H7 (cell line): ENCODE data around the gene STXBP1. TPM values are rescaled to one million over a fixed set of nuclear protein-coding genes. Genes with fewer than 3 reads are reported as not detected.

Source experiments
- DNase-seq: peaks from one replicate; pipeline ENCODE4 v3.0.0; 2012
- H3K27me3 ChIP-seq: 2 replicates; pipeline ENCODE4 v1.6.0; 2011; ENCODE audit warnings: mild to moderate bottlenecking, low read length; ENCODE audit not compliant: control insufficient read depth, insufficient read depth
- H3K36me3 ChIP-seq: replicated peaks from 2 replicates; pipeline ENCODE4 v1.5.1; 2011; ENCODE audit warnings: low read length; ENCODE audit not compliant: control insufficient read depth, insufficient read depth
- H3K4me3 ChIP-seq: 2 replicates; pipeline ENCODE4 v1.5.1; 2011; ENCODE audit warnings: low read depth, mild to moderate bottlenecking, control low read depth, low read length, moderate library complexity; ENCODE audit not compliant: insufficient read depth
- total RNA-seq: library from RNA; depleted of rRNA; stranded (reverse); fragments of >200 nt; shearing (Covaris generic); gene quantifications from 2 replicates; pipeline ENCODE4 v1.2.3, GENCODE V29; 2014

The STXBP1 gene
- total RNA-seq, 1 experiment from 2014 or later: 5.9 TPM

- Histone ChIP-seq H3K27me3 (no peaks in the 10 kb centered on the region), H3K36me3 (no peaks in the 10 kb centered on the region), H3K4me3 (no peak overlapping the region)
- no peak for DNase-seq
Measured at GRCh38 chr9:127647451-127647850, 35.4 kb downstream of the STXBP1 start.

DNA sequence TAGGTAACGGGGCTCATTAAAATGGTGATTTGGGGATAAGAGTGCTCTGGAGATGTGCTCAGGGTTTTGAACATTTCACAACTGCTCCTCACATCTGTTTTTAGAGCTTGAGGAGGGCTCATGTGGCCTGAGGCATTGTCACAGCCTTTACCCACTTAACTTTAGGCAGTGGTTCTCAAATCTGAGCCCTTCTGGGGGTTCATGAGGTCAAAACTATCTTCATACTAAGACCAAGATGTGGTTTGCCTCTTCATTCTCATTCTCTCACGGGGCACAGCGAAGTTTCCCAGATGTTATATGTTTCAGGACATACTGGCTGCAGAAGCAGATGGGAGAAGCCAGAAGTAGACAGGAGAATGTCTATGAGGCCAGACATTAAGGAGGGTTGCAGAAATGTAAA lies 38.4 kb downstream of the STXBP1 start:
- H3K36me3 ChIP-seq: no peaks in the 10 kb centered on the region
- H3K4me3 ChIP-seq: no peak overlapping the region
- no peak for DNase-seq
- H3K27me3 ChIP-seq: no peaks in the 10 kb centered on the region

GRCh38 chr9:127651697-127652610 lies 39.9 kb downstream of the STXBP1 start:
- no peak for DNase-seq
- no peaks in the 10 kb centered on the region for H3K27me3 ChIP-seq
- no peaks in the 10 kb centered on the region for H3K36me3 ChIP-seq

GRCh38 chr9:127652733-127653132 lies 40.7 kb downstream of the STXBP1 start:
- DNase-seq: no peak
- Histone ChIP-seq H3K4me3 (no peak overlapping the region), H3K27me3 (no peaks in the 10 kb centered on the region), H3K36me3 (no peaks in the 10 kb centered on the region)

More at GRCh38 chr9:127651697-127652610, 39.9 kb downstream of the STXBP1 start:
- no peak overlapping the region for H3K4me3 ChIP-seq

GRCh38 chr9:127654619-127655018 lies 42.5 kb downstream of the STXBP1 start:
- Histone ChIP-seq H3K27me3 (no peaks in the 10 kb centered on the region), H3K4me3 (no peak overlapping the region), H3K36me3 (no peaks in the 10 kb centered on the region)
- peak; percentile 51 for DNase-seq

DNA sequence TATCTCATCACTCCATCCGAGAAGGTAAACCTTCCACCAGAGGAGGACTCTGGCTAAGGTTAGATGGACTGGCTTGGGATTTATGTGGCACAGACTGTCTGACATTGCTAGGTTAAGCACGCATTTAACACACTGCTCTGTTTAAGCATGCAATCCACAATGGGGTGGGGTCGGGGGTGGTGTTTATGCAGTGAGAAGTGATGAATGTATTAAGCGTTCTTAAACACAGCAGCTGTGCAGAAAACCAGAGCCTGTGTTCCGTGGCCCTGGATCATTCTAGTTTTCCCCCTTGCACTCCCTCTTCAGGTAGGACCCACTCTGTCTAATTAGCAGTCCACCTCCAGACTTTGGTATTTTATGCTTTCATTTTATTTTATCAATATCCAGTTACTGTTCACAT lies 46.4 kb downstream of the STXBP1 start:
- no peak for DNase-seq
- Histone ChIP-seq H3K27me3 (no peaks in the 10 kb centered on the region), H3K4me3 (no peak overlapping the region), H3K36me3 (peaks cover 3% of the 10 kb centered on the region)

DNA sequence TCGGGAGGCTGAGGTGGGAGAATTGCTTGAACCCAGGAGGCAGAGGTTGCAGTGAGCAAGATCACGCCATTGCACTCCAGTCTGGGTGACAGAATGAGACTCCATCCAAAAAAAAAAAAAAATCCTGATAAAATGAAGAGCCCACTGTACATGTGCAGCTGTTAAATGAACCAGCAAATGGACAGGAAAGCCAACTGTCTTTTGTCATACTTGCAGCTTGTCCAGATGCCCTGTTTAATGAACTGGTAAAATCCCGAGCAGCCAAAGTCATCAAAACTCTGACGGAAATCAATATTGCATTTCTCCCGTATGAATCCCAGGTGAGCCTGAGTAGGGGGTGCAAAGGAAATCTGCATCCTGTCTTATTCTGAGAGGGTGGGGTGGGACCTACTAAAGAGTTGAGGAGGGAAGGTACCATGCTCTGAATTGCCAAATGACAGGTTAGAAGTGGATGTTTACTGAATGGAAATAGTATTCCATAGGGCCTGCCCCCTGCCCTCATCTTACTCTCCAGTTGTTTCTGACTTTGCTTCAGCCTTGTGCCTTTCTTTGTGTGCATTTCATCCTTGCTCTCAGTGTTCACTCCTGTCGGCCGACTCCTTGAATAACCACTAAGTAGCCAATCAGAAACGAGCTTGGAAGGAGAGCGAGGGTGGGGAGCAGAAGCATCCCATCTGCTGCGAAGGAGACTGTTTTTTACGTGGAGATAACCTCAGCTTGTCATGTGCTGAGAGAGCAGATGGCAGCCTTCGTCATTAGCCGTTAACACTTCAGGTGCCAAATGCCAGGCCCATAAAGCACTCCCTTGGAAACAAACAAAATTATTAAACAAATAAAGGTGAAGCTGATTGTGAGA lies 49.0 kb downstream of the STXBP1 start:
- Histone ChIP-seq H3K4me3 (no peak overlapping the region), H3K27me3 (no peaks in the 10 kb centered on the region), H3K36me3 (peaks cover 6% of the 10 kb centered on the region)
- DNase-seq: peak; percentile 63

- Histone ChIP-seq H3K36me3 (peaks cover 6% of the 10 kb centered on the region), H3K27me3 (no peaks in the 10 kb centered on the region), H3K4me3 (no peak overlapping the region)
- no peak for DNase-seq
Measured at GRCh38 chr9:127662617-127663016, 50.5 kb downstream of the STXBP1 start.

GRCh38 chr9:127664324-127664677 lies 52.2 kb downstream of the STXBP1 start:
- H3K27me3 ChIP-seq: no peaks in the 10 kb centered on the region
- DNase-seq: no peak
- no peak overlapping the region for H3K4me3 ChIP-seq
- H3K36me3 ChIP-seq: peaks cover 6% of the 10 kb centered on the region

DNA sequence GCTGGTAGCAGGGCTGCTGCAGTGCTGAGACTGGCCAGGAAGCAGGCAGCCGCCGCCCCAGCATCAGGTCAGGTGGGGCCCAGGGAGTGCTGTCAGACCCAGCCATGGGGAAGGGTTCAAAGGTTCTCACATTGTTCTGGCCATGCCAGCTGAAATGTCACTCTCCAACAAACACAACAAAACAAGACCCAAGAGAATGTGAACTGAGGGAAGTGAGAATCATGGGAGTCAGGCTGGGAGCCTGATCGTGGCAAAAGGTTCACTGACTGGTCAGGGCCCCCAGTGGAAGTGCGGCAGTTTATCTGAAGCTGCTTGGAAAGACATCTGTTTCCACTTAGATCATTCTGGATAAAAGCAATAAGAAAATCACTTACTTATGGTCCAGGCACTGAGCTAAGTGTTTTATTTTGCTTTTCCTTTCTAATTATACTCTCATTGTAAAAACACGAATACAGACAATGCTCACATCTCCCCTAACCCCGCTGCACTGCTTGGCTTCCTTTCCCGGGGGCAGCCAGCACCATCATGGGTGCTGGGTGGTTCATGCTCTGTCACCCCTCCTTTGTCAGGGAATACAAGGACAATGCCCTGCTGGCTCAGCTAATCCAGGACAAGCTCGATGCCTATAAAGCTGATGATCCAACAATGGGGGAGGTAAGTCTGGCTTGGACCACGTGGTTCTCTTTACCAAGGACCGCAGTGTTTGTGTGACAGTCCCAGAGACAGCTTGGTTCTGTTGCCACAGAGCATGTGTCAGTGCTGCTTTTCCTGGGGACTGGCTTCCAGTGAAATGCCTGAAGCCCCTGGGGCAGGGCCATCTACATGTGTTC lies 52.8 kb downstream of the STXBP1 start:
- DNase-seq: no peak
- Histone ChIP-seq H3K27me3 (no peaks in the 10 kb centered on the region), H3K4me3 (no peak overlapping the region), H3K36me3 (peaks cover 9% of the 10 kb centered on the region)

- Histone ChIP-seq H3K36me3 (peaks cover 16% of the 10 kb centered on the region), H3K27me3 (no peaks in the 10 kb centered on the region), H3K4me3 (no peak overlapping the region)
- DNase-seq: no peak
Measured at GRCh38 chr9:127667127-127667844, 55.2 kb downstream of the STXBP1 start.

DNA sequence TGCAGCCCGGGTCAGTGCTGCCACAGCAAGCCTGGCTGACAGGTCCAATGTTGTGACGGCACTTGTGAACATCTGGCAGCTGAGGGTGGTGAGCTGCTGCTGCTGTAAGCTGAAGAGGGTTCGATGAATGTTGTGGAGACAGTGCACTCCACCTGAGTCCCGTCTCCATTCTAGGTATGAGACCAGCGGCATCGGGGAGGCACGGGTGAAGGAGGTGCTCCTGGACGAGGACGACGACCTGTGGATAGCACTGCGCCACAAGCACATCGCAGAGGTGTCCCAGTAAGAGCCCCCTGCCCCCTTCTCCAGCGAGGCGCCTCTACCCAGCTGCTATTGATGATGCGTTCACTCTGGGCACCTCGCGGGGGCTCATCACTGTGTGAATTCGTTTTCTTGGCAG lies 55.8 kb downstream of the STXBP1 start:
- no peaks in the 10 kb centered on the region for H3K27me3 ChIP-seq
- H3K4me3 ChIP-seq: no peak overlapping the region
- H3K36me3 ChIP-seq: peaks cover 14% of the 10 kb centered on the region
- no peak for DNase-seq

DNA sequence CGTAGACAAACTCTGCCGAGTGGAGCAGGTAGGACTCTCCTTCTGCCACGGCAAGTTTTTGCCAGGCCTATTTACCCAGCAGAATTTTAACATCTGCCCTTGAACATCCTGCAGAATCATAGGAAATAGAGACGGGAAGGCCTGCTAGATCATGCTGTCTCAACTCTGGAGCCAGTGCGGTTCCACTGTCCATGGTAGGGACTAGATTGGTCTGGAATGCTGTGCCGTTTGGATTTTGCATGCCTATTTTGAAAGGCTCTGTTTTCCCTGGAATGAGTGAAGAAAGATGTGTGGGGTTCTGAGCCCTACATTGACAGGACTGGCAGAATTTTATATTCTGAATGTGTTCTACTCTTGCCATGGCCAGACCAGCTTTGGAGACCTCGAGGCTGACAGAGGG lies 61.2 kb downstream of the STXBP1 start:
- no peak for DNase-seq
- Histone ChIP-seq H3K36me3 (peaks cover 20% of the 10 kb centered on the region), H3K27me3 (no peaks in the 10 kb centered on the region)

DNA sequence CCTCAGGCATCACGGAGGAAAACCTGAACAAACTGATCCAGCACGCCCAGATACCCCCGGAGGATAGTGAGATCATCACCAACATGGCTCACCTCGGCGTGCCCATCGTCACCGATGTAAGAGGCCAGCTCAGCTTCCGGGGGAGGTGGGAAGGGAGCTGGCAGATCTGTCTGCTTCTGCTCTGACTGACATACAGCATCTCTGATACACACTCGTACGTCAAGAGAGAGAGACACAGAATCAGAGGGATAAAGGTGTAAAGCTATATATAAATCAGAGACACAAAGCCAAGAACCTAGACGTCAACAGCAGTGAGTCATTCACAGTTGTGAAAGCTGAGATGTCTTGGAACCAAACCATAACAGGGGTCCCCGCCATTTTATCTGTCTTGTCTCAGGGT lies 64.6 kb downstream of the STXBP1 start:
- no peaks in the 10 kb centered on the region for H3K27me3 ChIP-seq
- no peak overlapping the region for H3K4me3 ChIP-seq
- peaks cover 19% of the 10 kb centered on the region for H3K36me3 ChIP-seq
- no peak for DNase-seq

More for the DNA sequence above, 61.2 kb downstream of the STXBP1 start:
- H3K4me3 ChIP-seq: no peak overlapping the region
